GM12865 (cell line): Measurements from ENCODE around the gene NOL12.

Source experiments
- DNase-seq: peaks from one replicate; pipeline ENCODE4 v3.0.0; 2010; ENCODE audit warnings: low read depth
- H3K4me3 ChIP-seq: 2 replicates; pipeline ENCODE4 v1.5.1; 2011; ENCODE audit warnings: mild to moderate bottlenecking, low read depth, low read length, control low read depth
- CTCF ChIP-seq: IDR thresholded peaks from 2 replicates; pipeline ENCODE4 v1.5.1; 2011; ENCODE audit warnings: low read length, control low read depth, low read depth, inconsistent platforms; ENCODE audit not compliant: insufficient read depth; ENCODE audit errors: missing control alignments

Gene NOL12

GRCh38 chr22:37640591-37641560 is 45.3 kb upstream of the NOL12 start:
- TF ChIP-seq CTCF: no peak

DNA sequence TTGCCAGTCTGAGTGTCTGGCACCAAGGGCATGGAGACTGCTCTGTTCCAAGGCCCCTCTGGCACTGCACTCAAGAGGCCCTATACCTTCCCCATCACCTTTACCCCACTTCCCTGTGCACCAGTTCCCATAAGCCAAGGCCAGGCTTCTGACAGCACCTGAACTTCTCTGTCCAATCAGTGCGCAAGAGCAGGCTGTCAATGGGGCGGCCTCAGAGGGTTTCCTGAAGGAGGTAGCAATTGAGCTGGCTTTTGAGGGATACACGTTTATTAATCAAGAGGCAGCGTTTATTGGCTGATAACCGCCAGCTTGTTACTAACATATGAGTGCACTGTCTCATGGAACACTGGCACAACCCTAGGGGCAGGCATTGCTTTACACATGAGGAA is 44.6 kb upstream of the NOL12 start:
- no peak for DNase-seq
- H3K4me3 ChIP-seq: no peak overlapping the region
- TF ChIP-seq CTCF: no peak

More at GRCh38 chr22:37640591-37641560, 45.3 kb upstream of the NOL12 start:
- peak overlapping the region; percentile 89 for H3K4me3 ChIP-seq
- no peak for DNase-seq

DNA sequence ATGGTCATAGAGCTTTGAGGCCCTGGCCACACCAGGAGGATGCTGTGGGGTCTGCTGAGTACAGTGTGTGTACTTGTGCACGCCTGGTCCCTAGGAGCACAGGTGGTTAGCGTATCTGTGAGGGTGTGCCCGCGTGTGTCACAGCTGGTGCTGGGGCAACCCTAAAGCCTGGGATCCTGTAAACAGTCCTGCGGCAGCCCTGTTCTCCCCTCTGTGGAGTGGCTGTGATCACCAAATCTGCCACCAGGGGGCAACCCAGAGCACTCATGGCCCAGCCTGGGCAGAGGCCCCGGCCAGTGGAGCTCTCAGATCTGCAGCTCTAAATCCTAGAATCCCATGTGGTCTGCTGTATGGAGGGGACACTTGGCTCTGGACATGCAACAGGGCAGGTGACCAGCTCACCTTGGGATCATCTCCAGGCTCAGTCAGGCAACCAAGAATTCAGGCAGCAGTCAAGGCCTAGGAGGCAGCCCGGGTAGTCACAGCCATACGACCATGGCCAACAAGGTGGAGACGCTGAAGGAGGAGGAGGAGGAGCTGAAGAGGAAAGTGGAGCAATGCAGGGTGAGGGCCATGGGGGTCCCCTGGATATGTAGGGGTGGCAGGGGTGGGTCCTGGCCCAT is 42.8 kb upstream of the NOL12 start:
- TF ChIP-seq CTCF: peak; percentile 87
- DNase-seq: peak; percentile 80
- no peak overlapping the region for H3K4me3 ChIP-seq

GRCh38 chr22:37647317-37647716 is 38.8 kb upstream of the NOL12 start:
- no peak for DNase-seq
- no peak for TF ChIP-seq CTCF
- H3K4me3 ChIP-seq: no peak overlapping the region

DNA sequence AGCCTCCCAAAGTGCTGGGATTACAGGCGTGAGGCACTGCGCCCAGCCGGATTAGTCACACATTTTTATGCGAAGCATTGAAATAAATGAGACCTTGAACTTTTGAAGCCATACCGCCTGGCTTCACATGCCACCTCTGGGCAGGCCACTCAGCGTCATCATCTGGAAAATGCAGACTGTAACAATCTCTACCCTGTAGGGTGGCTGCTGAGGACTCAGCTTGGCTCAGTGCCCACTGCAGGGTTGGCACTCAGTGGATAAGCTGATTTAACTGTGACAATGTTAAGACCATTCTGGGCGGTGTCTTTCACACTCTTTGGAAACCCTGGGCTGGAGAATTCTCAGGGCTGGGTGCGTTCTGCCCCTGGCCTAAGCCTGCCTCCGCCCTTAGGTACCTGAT is 38.2 kb upstream of the NOL12 start:
- no peak for DNase-seq
- TF ChIP-seq CTCF: no peak
- H3K4me3 ChIP-seq: no peak overlapping the region

- no peak overlapping the region for H3K4me3 ChIP-seq
- DNase-seq: no peak
- TF ChIP-seq CTCF: no peak
Observed at GRCh38 chr22:37650463-37651136, 35.5 kb upstream of the NOL12 start.
